Naive thymus-derived CD8-positive, alpha-beta T cell (primary cell): ENCODE measurements around the gene YY1AP1. TPM values are rescaled to one million over a fixed set of nuclear protein-coding genes. Genes with fewer than 3 reads are reported as not detected.
"Not testable (repeated sequence)": the region's sequence is repeated elsewhere in the genome, so short reads cannot be mapped to it uniquely, and the experiment has no call there.

Experiments
- ATAC-seq, 2 donors: fragments of 150-1000 bp; cut with Tn5 transposase in 1 of 2; sonication (Bioruptor Pico), chemical (Tn5 transposase) in 1 of 2; 1 replicate in 1 of 2; 2 replicates in 1 of 2; pipeline ENCODE4 v1.10.0; 2021; ENCODE audit warnings: mild to moderate bottlenecking in 2 of 2, moderate library complexity in 2 of 2
- POLR2A ChIA-PET: fragments of 350-600 bp; sonication (Branson Sonifier 250); formaldehyde crosslinking; loops from one replicate; lab custom pipeline; 2021; ENCODE audit warnings: antibody characterized with exemption; lab: Charles Lee
- DNase-seq, 10 donors: peaks; one replicate each; pipeline versions ENCODE4 v3.0.0 to v3.0.0-alpha.2; 2020 to 2022
- H3K27ac Mint-ChIP-seq, 10 donors: one replicate each; pipeline ENCODE4 v1.8.0; 2020 to 2022; ENCODE audit warnings: mild to moderate bottlenecking in 10 of 10, mixed read lengths in 10 of 10, moderate library complexity in 4 of 10, inconsistent platforms in 1 of 10
- H3K27me3 Mint-ChIP-seq, 5 donors: one replicate each; pipeline ENCODE4 v1.8.0; 2021 to 2022; ENCODE audit warnings: mixed read lengths in 5 of 5
- H3K36me3 Mint-ChIP-seq, 3 donors: one replicate each; pipeline ENCODE4 v1.8.0; 2020 to 2022; ENCODE audit warnings: mixed read lengths in 3 of 3, mild to moderate bottlenecking in 2 of 3, inconsistent platforms in 1 of 3
- H3K4me1 Mint-ChIP-seq, 4 donors: one replicate each; pipeline ENCODE4 v1.8.0; 2021 to 2022; ENCODE audit warnings: mixed read lengths in 4 of 4
- H3K4me3 Mint-ChIP-seq, 10 donors: one replicate each; pipeline ENCODE4 v1.8.0; 2020 to 2022; ENCODE audit warnings: mild to moderate bottlenecking in 10 of 10, mixed read lengths in 10 of 10, moderate library complexity in 6 of 10, inconsistent platforms in 1 of 10
- H3K9me3 Mint-ChIP-seq, 9 donors: one replicate each; pipeline ENCODE4 v1.8.0; 2020 to 2022; ENCODE audit warnings: mixed read lengths in 9 of 9, mild to moderate bottlenecking in 3 of 9, inconsistent platforms in 1 of 9, moderate library complexity in 1 of 9
- polyA plus RNA-seq, 3 donors: library from polyadenylated mRNA; unstranded; fragments of 300-500 nt; fragmentation: Illumina TruSeq; gene quantifications; one replicate each; pipeline ENCODE4 v1.2.3, GENCODE V29; 2021
- total RNA-seq, 8 experiments: library from RNA in 2 of 8; stranded (reverse) in 2 of 8; gene quantifications; one replicate each; pipeline ENCODE4 v1.2.3 and lab custom pipeline; 2021 to 2026

YY1AP1 gene
- total and polyA plus RNA-seq, 5 experiments from 2014 or later = 24.1 to 130 (median 50.5) TPM

- DNase-seq (no peak), ATAC-seq (peak in 1 of 2 donors; percentile 20)
- H3K9me3 Mint-ChIP-seq = no peaks in the 10 kb centered on the region
- no peak overlapping the region for H3K4me3 Mint-ChIP-seq
- H3K27me3 Mint-ChIP-seq = no peaks in the 10 kb centered on the region
- H3K27ac Mint-ChIP-seq = peak overlapping the region in 1 of 10 donors; percentile 79
- peaks cover 0 to 3% (median 0%) of the 10 kb centered on the region in 4 donors for H3K4me1 Mint-ChIP-seq
- POLR2A ChIA-PET = no interaction called here
- H3K36me3 Mint-ChIP-seq = peaks cover 9 to 47% (median 18%) of the 10 kb centered on the region in 3 donors
Measured at GRCh38 chr1:155657463-155657862, 31.1 kb downstream of the YY1AP1 start.

- no peak overlapping the region for H3K27ac Mint-ChIP-seq
- no peak for ATAC-seq
- peaks cover 0 to 3% (median 0%) of the 10 kb centered on the region in 5 donors for H3K27me3 Mint-ChIP-seq
- no peaks in the 10 kb centered on the region for H3K9me3 Mint-ChIP-seq
- no peak for DNase-seq
- H3K4me3 Mint-ChIP-seq = no peak overlapping the region
- peaks cover 0 to 4% (median under 1%) of the 10 kb centered on the region in 4 donors for H3K4me1 Mint-ChIP-seq
- POLR2A ChIA-PET = interaction anchor here (0.5 kb wide), 1 partner anchor 97 kb away, joined by 4 read pairs; no protein-coding TSS in a partner anchor
- H3K36me3 Mint-ChIP-seq = peaks cover 0 to 3% (median 0%) of the 10 kb centered on the region in 3 donors
Measured at GRCh38 chr1:155652951-155653350, 35.6 kb downstream of the YY1AP1 start.

GRCh38 chr1:155651861-155652661 lies 36.5 kb downstream of the YY1AP1 start:
- no peak overlapping the region for H3K27ac Mint-ChIP-seq
- DNase-seq = no peak
- no peaks in the 10 kb centered on the region for H3K9me3 Mint-ChIP-seq
- POLR2A ChIA-PET = interaction anchor here (0.5 kb wide), 1 partner anchor 97 kb away, joined by 4 read pairs; no protein-coding TSS in a partner anchor
- peaks cover 0 to 4% (median 0%) of the 10 kb centered on the region in 4 donors for H3K4me1 Mint-ChIP-seq
- H3K36me3 Mint-ChIP-seq = no peaks in the 10 kb centered on the region
- no peak overlapping the region for H3K4me3 Mint-ChIP-seq
- H3K27me3 Mint-ChIP-seq = peaks cover 0 to 3% (median 0%) of the 10 kb centered on the region in 5 donors
- ATAC-seq = no peak

GRCh38 chr1:155650231-155650757 lies 38.3 kb downstream of the YY1AP1 start:
- H3K4me3 Mint-ChIP-seq = no peak overlapping the region
- H3K27me3 Mint-ChIP-seq = peaks cover 0 to 3% (median 0%) of the 10 kb centered on the region in 5 donors
- POLR2A ChIA-PET = no interaction called here
- no peaks in the 10 kb centered on the region for H3K36me3 Mint-ChIP-seq
- H3K4me1 Mint-ChIP-seq = peaks cover 0 to 4% (median 0%) of the 10 kb centered on the region in 4 donors
- no peaks in the 10 kb centered on the region for H3K9me3 Mint-ChIP-seq
- ATAC-seq = no peak
- H3K27ac Mint-ChIP-seq = no peak overlapping the region
- no peak for DNase-seq

GRCh38 chr1:155649676-155650075 lies 38.9 kb downstream of the YY1AP1 start:
- POLR2A ChIA-PET = no interaction called here
- DNase-seq = no peak

GRCh38 chr1:155648207-155649147 lies 40.1 kb downstream of the YY1AP1 start:
- Mint-ChIP-seq H3K4me1 (peaks cover 0 to 4% (median under 1%) of the 10 kb centered on the region in 4 donors), H3K9me3 (no peaks in the 10 kb centered on the region), H3K27ac (no peak overlapping the region), H3K27me3 (peaks cover 0 to 3% (median 0%) of the 10 kb centered on the region in 5 donors), H3K4me3 (no peak overlapping the region), H3K36me3 (peaks cover 0 to 2% (median 0%) of the 10 kb centered on the region in 3 donors)
- DNase-seq (no peak), ATAC-seq (no peak)
- POLR2A ChIA-PET = no interaction called here

More at GRCh38 chr1:155649676-155650075, 38.9 kb downstream of the YY1AP1 start:
- Mint-ChIP-seq H3K27ac (no peak overlapping the region), H3K9me3 (no peaks in the 10 kb centered on the region), H3K4me1 (peaks cover 0 to 4% (median under 1%) of the 10 kb centered on the region in 4 donors), H3K27me3 (peaks cover 0 to 3% (median 0%) of the 10 kb centered on the region in 5 donors), H3K36me3 (no peaks in the 10 kb centered on the region), H3K4me3 (no peak overlapping the region)
- no peak for ATAC-seq

- POLR2A ChIA-PET = no interaction called here
- no peak overlapping the region for H3K4me3 Mint-ChIP-seq
- H3K4me1 Mint-ChIP-seq = peaks cover 0 to 4% (median under 1%) of the 10 kb centered on the region in 4 donors
- H3K27me3 Mint-ChIP-seq = peaks cover 0 to 6% (median 0%) of the 10 kb centered on the region in 5 donors
- H3K9me3 Mint-ChIP-seq = peaks cover 0 to 21% (median 10%) of the 10 kb centered on the region in 9 donors
- H3K36me3 Mint-ChIP-seq = peaks cover 0 to 20% (median 14%) of the 10 kb centered on the region in 3 donors
- H3K27ac Mint-ChIP-seq = no peak overlapping the region
- ATAC-seq (no peak), DNase-seq (no peak)
Measured at GRCh38 chr1:155646307-155646706, 42.3 kb downstream of the YY1AP1 start.

- ATAC-seq (no peak), DNase-seq (no peak)
- peaks cover 0 to 21% (median 10%) of the 10 kb centered on the region in 9 donors for H3K9me3 Mint-ChIP-seq
- H3K4me3 Mint-ChIP-seq = no peak overlapping the region
- no peak overlapping the region for H3K27ac Mint-ChIP-seq
- peaks cover 0 to 4% (median under 1%) of the 10 kb centered on the region in 4 donors for H3K4me1 Mint-ChIP-seq
- peaks cover 0 to 6% (median 0%) of the 10 kb centered on the region in 5 donors for H3K27me3 Mint-ChIP-seq
- H3K36me3 Mint-ChIP-seq = peaks cover 0 to 20% (median 14%) of the 10 kb centered on the region in 3 donors
- POLR2A ChIA-PET = no interaction called here
Measured at GRCh38 chr1:155645648-155646047, 42.9 kb downstream of the YY1AP1 start.

- Mint-ChIP-seq H3K9me3 (peaks cover 0 to 22% (median 10%) of the 10 kb centered on the region in 9 donors), H3K36me3 (peaks cover 0 to 20% (median 14%) of the 10 kb centered on the region in 3 donors), H3K4me1 (peaks cover 0 to 4% (median under 1%) of the 10 kb centered on the region in 4 donors), H3K4me3 (no peak overlapping the region), H3K27me3 (peaks cover 0 to 6% (median 0%) of the 10 kb centered on the region in 5 donors), H3K27ac (no peak overlapping the region)
- no peak for ATAC-seq
- no peak for DNase-seq
- POLR2A ChIA-PET = no interaction called here
Measured at GRCh38 chr1:155645034-155645598, 43.5 kb downstream of the YY1AP1 start.

- H3K27ac Mint-ChIP-seq = no peak overlapping the region
- H3K36me3 Mint-ChIP-seq = peaks cover 0 to 20% (median 14%) of the 10 kb centered on the region in 3 donors
- DNase-seq (no peak), ATAC-seq (no peak)
- peaks cover 0 to 22% (median 10%) of the 10 kb centered on the region in 9 donors for H3K9me3 Mint-ChIP-seq
- H3K27me3 Mint-ChIP-seq = peaks cover 0 to 6% (median 0%) of the 10 kb centered on the region in 5 donors
- POLR2A ChIA-PET = no interaction called here
- no peak overlapping the region for H3K4me3 Mint-ChIP-seq
- peaks cover 0 to 2% (median 2%) of the 10 kb centered on the region in 4 donors for H3K4me1 Mint-ChIP-seq
Measured at GRCh38 chr1:155643230-155643629, 45.3 kb downstream of the YY1AP1 start.

GRCh38 chr1:155642559-155643180 lies 45.9 kb downstream of the YY1AP1 start:
- POLR2A ChIA-PET, ATAC-seq, H3K27me3 Mint-ChIP-seq, DNase-seq, H3K4me3 Mint-ChIP-seq, H3K4me1 Mint-ChIP-seq: not testable (repeated sequence)
- Mint-ChIP-seq H3K9me3 (peaks cover 0 to 22% (median 10%) of the 10 kb centered on the region in 9 donors), H3K27ac (peak overlapping the region in 1 of 10 donors; percentile 0), H3K36me3 (peaks cover 0 to 20% (median 14%) of the 10 kb centered on the region in 3 donors)
